ENCODE results near the gene TBC1D2B.
"Not testable (repeated sequence)": the region's sequence is repeated elsewhere in the genome, so short reads cannot be mapped to it uniquely, and the experiment has no call there.

Gene TBC1D2B

DNA sequence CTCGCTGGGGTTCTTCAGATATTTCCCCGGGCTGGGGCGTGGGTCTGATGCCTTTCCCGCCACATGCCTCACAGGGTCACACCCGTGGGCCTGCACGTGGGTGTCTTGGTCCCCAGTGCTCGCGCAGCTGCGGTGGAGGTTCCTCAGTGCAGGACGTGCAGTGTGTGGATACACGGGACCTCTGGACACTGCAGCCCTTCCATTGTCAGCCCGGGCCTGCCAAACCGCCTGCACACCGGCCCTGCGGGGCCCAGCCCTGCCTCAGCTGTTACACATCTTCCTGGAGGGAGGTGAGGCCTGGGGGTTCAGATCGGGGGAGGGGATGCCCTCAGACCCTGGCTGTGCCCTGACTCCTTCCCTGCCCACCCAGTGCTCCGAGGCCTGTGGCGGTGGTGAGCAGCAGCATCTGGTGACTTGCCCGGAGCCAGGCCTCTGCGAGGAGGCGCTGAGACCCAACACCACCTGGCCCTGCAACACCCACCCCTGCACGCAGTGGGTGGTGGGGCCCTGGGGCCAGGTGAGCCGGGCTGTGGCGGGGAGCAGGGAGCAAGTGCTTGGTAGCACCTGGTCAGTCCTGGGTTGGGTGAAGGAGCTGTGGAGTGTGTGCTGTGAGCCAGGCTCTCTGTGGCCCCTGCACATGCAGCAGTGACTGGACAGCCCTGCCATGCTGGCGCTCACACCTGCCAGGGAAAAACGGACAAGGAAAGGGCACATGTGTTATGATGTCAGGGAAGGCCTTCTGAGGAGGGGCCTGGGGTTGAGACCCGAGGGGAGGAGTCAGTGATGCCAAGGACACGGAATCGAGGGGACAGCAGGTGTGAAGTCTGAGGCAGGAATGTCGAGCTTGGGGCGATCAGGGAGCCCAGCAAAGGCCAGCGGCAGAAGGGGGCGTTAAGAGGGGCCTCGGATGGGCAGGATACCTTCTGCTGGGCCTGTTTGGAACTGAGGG, 88.9 kb downstream of the TBC1D2B start:
- no peak for DNase-seq (ENCODE audit: low read depth in 3 of 3)

DNA sequence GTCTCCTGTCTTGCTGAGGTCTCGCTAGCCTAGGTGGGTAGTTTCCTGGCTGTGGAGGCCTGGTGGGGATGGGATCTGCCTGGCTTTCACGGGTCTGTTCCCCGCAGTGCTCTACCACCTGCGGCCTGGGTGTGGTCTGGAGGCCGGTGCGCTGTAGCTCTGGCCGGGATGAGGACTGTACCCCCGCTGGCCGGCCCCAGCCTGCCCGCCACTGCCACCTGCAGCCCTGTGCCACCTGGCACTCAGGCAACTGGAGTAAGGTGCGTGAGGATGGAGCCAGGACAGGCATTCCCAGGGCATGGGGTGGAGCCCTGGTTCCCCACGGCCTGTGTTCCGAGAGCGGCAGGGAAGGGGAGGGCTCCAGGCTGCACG, 89.8 kb downstream of the TBC1D2B start:
- DNase-seq (ENCODE audit: low read depth in 3 of 3) = not testable (repeated sequence)

DNA sequence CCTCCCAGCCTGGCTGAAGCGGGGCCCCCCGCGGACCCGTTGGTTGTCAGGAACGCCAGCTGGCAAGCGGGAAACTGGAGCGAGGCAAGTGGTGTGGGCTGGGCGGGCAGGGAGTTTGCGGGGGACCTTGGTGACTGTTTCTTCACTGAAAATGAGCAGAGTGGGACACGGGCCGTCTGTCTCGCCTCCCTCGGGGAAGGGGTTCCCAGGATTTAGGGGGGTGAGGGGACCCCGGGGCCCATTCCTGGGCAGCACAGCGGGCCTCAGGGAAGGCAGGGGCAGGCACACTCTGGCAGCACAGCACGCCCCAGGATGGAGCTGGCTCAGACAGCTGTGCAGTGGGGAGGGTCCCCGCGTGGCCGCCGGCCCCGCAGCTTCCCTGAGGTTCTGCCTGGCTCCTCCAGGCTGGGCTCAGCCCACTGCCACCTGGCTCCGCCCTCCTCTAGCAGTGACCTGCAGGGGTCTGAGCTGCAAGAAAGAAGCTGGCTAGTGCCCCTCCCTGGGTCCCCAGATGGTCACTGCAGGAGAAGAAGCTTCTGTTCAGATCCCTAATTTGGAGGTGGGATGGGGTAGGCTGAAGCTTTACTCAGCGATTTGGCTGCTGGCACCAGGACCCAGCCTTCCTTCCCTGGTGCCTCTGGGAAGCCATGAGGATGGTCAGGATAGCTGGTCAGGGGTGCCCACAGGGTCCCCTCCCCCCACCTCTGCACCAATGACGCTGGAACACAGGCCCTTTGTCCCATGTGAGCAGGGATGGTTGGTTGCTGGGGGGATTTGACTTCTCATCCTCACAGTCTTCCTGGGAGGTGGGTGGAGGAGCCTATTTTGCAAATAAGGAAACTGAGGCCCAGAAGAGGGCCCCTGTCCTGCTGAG, 90.4 kb downstream of the TBC1D2B start:
- no peak for DNase-seq (ENCODE audit: low read depth in 3 of 3)

DNA sequence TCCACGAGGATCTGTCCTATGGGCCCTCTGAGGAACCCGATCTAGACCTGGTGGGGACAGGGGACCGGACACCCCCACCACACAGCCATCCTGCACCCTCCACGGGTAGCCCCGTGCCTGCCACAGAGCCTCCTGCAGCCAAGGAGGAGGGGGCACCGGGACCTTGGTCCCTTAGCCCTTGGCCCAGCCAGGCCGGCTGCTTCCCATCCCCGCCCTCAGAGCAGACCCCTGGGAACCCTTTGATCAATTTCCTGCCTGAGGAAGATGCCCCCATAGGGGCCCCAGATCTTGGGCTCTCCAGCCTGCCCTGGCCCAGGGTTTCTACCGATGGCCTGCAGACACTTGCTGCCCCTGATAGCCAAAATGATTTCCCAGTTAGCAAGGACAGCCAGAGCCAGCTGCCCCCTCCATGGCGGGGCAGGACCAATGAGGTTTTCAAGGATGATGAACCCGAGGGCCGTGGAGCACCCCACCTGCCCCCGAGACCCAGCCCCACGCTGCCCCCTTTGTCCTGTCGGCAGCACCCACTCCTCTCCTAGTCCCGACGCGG, 91.5 kb downstream of the TBC1D2B start:
- no peak for DNase-seq (ENCODE audit: low read depth in 3 of 3)

DNA sequence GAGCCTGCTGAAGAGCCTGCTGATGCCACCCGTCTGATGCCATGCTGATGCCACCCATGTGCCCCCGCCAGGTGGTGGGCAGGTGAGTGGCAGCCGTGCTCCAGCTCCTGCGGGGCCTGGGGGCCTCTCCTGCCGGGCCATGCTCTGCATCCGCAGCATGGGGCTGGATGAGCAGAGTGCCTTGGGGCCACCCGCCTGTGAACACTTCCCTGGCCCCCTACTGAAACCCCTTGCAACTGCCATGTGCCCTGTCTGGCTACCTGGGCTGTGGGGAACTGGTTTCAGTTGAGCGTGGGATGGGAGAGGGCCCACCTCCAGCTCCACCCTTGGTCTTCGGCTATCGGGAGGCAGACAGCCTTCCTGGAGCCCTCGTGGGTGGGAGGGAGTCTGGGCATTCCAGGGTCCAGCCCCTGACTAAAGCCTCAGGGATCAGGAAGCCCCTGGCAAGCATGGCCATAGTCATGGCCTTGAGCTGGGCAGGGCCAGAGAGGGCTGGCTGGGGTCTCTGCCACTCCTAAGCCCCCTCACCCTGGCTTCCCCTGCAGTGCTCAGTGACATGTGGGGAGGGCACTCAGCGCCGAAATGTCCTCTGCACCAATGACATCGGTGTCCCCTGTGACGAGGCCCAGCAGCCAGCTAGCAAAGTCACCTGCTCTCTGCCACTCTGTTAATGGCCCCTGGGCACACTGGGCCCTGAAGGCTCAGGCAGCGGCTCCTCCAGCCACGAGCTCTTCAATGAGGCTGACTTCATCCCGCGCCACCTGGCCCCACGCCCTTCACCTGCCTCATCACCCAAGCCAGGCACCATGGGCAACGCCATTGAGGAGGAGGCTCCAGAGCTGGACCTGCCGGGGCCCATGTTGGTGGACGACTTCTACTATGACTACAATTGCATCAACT, 92.2 kb downstream of the TBC1D2B start:
- no peak for DNase-seq (ENCODE audit: low read depth in 3 of 3)

DNA sequence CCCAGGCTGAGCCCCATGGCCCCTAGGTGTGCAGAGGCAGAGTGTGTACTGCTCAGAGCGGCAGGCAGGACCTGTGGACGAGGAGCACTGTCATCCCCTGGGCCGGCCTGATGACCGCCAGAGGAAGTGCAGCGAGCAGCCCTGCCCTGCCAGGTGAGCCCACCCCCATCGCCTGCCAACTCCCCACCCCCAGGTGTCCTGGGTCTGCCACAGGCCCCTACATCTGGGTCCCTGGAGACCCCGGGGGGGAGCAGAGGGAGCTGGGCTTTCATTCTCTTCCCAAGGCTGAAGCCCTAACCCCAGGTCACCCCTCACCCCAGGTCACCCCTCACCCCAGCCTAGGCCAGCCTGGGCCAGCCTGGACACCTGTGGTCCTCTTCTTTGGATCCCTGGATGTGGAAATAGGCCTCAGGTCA, 93.1 kb downstream of the TBC1D2B start:
- no peak for DNase-seq (ENCODE audit: low read depth in 3 of 3)

DNA sequence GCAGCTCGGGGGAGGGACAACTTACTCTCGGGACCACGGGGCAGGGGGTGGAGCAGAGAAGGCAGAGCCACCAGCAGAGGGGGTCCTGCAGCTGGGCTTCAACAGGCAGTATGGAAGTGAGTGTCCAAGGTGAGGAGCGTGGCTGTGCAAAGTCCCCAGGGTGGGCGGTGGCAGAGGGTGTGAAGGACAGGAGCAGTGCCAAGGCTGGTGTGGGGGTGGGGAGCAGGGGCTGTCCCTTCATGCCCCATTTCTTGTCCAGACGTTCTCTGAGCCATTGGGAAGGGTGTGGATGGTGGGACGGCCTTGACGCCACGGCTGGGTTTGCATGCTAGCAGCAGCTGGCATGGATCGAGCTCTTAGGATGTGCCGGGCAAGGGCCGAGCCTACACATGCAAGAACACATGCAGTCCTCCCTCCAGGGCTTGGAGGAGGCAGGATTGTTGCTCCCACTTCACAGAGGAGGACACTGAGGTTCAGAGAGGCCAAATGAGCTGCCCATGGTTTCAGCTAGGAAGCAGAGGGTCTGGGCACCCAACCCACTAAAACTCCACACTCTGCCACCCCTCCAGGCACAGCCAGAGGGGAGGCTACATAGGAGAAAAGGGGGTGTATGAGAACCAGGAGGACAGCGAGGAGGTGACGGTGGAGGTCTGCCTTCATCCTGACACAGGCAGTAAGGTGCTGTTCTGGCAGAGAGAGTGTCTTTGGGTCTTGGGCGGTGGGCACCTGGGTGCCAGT, 93.6 kb downstream of the TBC1D2B start:
- no peak for DNase-seq (ENCODE audit: low read depth in 3 of 3)

DNA sequence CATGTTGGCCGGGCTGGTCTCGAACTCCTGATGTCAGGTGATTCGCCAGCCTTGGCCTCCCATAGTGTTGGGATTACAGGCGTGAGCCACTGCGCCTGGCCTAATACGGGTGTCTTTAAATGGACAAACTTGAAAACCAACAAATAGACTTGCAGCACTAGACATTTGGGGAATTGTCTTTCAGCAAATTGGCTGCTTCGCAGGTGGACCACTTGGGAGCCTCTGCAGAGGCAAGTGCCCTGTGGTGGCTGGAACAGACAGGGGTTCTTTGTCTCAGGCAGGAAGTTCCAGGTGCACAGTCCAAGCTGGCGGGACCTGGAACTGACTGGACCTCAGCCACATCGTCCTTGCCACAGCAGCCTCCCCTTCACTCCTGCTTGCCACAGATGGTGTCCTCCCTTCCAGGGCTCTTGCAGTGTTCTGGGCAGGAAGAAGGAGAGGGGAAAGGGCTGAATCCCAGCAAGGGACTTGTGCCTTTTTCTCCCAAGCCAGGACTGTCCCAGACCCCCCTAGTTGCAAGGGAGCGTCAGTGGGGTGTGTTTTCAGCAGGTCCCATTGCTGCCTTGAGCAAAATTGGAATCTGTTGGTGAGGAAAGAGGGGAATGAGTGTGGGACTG, 94.3 kb downstream of the TBC1D2B start:
- DNase-seq (ENCODE audit: low read depth in 3 of 3) = no peak

DNA sequence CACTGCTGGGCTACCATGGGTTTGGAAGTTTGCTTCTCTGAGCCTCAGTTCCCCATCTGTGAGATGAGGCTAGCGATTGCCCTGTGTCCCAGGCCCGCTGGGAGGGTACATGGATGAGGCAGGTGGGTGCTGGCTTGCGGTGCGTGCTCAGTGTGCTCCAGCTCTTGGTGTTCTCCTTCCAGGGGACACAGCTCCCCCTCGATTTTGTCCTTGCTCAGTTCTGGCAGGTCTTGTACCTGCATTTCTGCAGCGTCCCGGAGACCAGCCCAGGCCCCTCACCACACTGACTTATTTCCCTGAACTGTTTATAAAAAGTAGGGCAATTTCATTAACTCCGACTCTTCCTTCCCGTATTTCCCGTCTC, 95.4 kb downstream of the TBC1D2B start:
- DNase-seq (ENCODE audit: low read depth in 3 of 3) = no peak

DNA sequence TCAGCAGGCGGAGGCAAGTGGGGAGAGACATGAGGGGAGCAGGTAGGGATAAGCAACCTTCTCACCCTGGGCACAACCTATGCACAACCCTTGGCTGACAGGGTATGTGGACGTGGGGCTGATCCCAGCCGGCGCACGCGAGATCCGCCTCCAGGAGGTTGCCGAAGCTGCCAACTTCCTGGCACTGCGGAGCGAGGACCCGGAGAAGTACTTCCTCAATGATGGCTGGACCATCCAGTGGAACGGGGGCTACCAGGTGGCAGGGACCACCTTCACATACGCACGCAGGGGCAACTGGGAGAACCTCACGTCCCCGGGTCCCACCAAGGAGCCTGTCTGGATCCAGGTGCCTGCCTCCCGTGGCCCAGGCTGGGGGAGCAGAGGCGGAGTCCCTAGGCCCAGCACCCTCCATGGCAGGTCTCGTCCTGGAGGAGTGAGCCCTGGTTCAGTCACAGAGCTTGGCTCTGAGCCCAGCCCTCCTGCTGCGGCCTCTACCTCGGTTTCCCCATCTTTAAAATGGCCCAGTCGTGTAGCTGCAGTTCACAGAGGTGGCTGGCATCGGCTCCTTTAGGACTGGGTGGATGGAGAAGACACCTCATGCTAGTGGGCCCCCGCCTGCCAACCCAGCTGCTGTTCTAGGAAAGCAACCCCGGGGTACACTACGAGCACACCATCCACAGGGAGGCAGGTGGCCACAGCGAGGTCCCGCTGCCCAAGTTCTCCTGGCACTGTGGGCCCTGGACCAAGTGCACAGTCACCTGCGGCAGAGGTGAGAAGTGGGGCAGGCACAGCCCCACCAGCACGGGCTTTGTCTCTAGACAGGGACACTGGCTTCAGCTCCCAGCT, 96.0 kb downstream of the TBC1D2B start:
- DNase-seq (ENCODE audit: low read depth in 3 of 3) = no peak

DNA sequence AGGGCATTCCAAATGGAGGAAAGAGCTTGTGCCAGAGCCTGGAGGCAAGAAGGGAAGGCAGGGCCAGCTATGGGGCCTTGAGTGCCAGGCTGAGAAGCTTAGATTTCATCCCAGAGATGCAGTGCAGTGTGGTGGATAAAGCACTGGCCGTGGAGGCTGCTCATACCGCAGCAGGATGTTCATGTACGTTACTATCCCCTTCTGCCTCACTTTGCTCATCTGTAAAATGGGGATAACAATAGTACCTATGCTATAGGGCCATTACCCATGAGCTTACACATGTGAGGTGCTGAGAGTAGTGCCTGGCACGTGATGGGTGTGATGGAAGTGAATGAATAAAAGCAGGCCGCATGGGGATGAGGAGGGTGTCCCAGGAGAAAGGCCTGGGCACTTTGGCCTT, 96.8 kb downstream of the TBC1D2B start:
- not testable (repeated sequence) for DNase-seq (ENCODE audit: low read depth in 3 of 3)

DNA sequence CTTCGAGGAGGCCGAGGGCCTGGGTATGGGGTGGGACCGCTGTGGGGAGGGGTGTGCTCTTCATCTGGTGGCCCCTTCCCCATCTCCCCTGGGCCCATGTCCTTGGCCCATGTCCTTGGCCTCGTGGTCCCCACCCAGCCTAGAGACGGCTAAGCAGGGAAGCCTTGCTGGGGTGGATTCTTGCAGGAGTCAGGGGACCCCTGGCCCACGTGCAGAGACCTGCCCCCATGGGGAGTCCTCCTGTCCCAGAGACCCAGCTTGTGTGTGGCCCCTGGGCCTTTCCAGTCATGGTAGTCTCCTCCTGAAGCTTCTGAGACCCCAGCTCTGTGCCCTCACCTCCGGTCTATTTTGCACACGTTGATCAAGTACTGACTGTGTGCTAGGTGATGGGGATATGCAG, 97.4 kb downstream of the TBC1D2B start:
- DNase-seq (ENCODE audit: low read depth in 3 of 3) = no peak

DNA sequence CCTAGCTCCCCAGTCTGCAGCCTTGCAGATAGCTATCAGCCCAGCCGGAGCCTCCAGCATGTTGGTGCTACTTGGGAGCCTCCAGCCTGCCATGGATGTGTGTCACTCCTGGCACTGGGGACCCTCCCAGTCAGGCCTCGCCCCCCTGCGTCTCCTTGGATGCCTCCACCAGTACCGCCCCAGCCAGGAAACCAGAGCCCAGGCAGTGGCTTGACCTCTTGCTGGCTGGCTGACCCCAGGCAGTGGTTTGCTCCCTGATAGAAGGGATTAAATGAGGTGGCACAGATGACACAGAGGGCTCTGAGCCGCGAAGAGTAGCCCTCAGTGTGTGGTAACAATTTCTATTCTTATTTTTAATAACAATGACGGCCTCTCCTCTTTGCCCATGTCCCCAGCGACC, 98.4 kb downstream of the TBC1D2B start:
- not testable (repeated sequence) for DNase-seq (ENCODE audit: low read depth in 3 of 3)

DNA sequence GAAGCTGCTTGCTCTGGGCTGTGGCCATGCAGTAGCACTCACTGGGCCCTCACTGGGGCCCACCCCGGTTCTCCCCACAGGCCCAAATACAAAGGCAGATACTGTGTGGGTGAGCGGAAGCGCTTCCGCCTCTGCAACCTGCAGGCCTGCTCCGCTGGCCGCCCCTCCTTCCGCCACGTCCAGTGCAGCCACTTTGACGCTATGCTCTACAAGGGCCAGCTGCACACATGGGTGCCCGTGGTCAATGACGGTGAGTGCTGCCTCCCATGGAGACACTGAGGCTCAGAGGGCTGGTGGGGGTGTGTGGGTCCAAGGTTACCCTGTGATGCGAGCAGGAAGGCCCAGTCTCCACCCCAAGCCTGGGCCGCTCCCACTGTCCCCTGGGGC, 98.8 kb downstream of the TBC1D2B start:
- DNase-seq (ENCODE audit: low read depth in 3 of 3) = not testable (repeated sequence)

DNA sequence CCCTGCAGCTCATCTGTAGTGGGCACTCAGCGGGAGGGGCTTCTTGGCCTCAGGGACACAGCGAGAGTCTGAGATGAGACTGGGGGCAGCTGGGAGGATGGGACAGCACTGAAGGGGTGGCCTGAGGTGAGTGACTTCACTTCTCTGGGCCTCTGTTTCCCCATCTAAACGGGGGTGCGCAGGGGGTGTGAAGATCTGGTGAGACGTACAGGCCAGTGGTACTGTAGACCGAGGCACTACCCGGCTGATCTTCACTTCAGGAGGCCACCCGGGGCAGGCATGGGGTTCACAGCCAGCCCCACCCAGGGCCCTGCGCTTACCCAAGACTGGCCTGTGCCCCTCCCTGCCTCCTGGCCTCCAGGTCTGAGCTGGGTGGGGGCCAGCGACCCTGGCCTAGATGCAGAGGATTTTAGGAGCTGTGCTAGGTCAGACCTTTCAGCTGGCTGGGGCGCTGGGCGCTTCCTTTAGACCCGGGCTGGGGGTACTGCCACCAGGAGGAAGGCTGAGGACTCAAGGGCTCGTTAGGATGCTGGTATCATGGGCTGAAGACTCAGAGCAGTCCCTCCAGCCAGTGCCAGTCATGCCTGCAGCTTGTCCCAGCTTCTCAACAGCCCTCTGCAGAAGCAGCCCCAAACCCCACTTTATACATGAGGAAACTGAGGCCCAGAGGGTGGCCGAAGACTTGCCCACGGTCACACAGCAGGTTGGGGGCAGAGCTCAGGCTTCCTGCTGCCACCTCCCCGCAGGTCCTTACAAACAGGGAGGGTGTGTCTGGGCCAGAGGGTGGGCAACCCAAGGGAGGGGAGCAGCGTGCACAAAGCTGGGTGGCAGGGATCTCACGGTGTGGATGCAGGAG, 99.4 kb downstream of the TBC1D2B start:
- DNase-seq (ENCODE audit: low read depth in 3 of 3) = not testable (repeated sequence)

DNA sequence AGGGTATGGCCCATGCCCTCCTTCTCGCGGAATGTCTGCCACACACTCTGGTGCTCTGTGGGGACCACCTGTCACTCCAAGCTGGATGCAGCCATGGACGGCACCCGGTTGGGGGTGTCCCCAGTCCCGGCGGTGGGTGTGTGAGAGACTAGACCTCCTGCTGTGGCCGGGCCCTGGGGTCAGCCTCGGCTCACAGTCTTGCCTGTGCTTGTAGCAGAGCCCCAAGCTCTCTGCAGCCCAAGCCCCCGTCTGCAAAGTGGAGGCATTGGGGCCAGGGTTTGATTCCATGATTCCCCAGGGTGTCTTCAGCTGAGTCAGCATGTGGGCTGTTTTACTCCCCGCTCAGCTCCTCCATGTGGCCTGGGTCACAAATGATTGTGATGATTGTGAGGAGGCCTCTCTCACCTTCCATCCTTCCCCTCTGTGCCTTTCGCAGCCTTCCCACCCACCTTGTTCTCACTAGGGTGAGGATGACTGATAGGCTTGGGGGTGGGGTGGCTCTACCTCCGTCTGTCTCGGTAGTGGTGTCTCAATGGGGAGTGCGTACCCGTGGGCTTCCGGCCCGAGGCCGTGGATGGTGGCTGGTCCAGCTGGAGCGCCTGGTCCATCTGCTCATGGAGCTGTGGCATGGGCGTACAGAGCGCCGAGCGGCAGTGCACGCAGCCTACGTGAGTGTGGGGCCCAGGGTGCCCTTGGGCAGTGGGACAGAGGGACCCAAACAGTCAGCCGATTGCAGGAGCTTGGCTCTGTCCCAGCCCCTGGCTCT, 100.6 kb downstream of the TBC1D2B start:
- DNase-seq (ENCODE audit: low read depth in 3 of 3) = not testable (repeated sequence)

DNA sequence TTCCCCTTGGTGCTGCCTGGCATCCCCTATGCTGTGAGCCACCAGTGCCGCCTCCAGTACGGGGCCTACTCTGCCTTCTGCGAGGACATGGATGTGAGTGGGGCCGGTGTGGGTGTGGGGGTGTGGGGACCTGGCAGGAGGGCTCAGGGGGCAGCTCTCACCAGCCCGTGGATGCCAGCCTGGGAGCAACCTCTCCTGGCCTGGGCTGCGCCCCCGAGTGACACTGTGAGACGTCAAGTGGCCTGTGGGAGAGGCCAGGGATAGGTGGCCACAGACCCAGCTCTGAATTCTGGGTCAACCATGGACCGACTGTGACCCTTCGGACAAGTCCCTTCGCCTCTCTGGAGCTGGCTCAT, 101.4 kb downstream of the TBC1D2B start:
- DNase-seq (ENCODE audit: low read depth in 3 of 3) = not testable (repeated sequence)
